GM19043 (cell line): ENCODE data around the gene C1orf115.
A peak's percentile ranks its signal among the peaks of the same experiment; 100 is the strongest.
"Not testable (repeated sequence)": the region's sequence is repeated elsewhere in the genome, so short reads cannot be mapped to it uniquely, and the experiment has no call there.

ENCODE experiments used
- ATAC-seq: cut with Tn5 transposase; IDR thresholded peaks from one replicate; pipeline ENCODE4 v1.9.1; 2021; ENCODE audit warnings: low read depth; ENCODE audit not compliant: unreplicated experiment

C1orf115 gene

DNA sequence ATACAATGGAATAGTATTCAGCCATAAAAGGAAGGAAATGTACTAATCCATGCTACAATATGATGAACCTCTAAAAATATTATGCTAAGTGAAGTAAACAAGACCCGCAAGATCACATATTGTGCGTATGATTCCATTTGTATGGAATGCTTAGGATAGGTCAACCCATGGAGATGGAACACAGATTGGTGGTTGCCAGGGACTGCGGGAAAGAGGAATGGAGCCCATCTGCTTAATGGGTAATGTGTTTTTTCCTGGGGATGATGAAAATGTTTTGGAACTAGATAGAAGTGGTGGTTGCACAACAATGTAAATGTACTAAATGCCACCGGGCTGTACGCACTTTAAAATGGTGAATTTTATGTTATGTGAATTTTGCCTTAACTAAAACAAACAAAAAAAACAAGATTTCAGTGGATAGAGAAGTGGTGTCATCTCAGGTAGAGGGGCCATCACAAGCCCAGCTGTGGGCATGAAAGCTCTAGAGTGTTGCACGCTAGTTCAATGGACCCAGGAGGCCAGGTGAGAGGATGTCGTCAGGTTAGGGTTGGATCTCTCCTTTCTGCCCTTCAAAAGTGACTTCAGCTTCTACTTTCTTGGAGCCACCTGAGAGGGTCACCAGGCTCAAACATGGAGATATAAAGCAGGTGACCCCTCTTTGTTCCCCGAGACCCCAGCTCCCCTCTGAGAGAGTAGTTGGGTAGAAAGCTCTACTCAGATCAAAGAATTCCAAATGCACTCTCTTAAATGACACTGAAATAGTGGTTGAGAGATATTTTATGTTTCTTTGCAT, 2.5 kb downstream of the C1orf115 start:
- no peak for ATAC-seq

DNA sequence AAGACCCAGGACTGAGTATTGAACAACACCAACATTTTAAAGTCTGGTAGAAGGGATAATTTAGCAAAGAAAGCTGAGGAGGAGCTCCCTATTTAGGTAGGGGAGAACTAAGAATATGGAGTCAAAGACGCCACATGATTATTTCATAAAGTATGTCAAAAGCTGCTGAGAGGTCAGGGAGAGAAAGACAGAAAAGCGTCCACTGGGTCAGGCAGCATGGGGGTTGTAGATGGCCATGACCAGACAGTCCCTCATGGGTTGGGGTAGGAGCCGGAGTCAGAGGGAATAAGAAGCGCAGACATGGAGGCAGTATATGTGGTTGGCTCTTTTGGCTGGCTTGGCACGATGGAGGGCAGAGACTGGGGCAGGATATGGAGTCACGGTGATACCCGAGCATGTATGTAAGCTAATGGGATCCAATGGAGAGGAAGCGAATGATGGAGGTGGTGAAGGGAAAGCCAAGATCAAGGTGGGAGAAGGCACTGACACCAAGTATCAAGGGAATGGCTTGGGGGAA, 4.8 kb downstream of the C1orf115 start:
- ATAC-seq, result no peak

DNA sequence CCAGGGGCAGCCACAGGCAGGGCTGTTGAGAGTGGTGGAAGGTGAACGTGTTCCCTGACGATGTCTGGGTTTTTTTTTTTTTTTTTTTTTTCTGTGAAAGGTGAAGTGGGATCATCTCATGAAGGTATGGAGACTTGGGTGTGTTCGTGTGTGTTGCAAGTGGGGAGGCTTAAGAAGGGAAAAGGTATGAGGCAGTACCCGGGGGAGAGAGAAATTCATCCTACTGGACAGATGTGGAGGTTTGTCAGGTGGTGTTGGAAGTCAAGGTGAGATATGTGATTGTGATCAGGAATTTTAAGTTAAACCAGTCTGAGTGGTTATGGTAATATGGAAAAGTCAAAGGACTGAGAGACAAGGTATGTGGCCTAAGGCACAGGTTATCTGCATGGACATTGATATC, 5.3 kb downstream of the C1orf115 start:
- no peak for ATAC-seq

DNA sequence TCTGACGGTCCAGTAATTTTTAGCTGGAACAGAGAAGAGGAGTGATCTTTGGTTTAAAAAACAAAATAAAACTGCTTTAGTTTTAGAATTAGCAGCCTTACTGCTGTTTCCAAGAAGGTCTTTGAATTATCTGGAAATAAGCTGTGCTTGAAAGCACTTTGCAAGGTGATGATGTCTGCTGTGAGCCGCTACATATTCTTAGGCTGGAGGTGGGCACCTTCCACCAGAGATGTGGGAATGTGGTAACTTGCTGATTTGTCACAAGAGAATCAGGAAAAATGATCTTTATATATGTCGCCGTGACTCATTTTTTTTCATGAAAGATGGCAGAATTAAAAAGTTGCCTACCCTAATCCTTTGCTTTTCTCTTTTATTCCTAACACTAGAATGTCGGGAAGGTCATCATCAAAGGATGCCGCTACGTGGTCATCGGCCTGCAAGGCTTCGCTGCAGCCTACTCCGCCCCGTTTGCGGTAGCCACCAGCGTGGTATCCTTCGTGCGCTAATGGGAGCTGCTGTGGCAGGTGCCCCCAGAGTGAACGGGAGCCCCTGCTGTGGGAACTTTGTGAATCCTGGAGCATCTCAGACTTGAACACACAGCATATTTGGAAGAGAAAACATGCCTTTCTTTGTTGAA, 6.2 kb downstream of the C1orf115 start:
- ATAC-seq, result no peak

DNA sequence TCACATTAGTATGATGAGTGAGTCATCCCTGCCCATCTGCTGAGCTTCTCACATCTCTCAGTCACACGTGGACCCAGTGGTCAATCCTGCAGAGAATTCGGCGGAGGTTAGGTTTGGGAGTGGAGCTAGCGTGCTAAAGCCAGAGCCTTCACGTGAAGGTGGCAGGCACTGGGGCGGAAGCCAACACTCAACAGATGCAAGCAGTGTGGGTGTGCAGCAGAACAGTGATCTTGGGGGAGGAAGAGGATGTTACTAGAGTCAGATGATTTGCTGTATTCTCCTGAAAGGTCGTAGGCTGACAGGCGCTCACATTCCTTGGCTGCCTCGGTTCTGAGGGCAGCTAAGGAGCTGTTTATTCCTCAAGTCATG, 6.7 kb downstream of the C1orf115 start:
- ATAC-seq, result no peak

DNA sequence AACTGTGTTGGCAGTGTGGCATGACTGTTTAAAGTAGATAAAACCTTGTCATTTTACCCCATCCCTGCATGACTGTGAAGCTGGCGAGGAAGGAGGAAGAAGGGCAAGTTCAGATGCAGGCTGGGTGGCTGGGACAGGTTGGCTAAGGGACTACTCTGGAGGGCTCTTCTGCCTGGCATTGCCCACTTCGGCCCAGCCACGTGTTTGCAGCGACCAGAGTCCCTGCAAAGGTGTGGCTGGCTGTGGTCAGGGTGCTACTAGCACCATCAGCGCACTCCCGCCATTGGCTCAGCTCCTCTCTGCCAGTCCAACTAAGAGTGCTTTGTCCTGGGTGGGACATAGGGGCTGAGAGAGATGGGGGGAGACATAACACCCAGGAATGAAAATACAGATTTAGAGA, 7.2 kb downstream of the C1orf115 start:
- no peak for ATAC-seq

DNA sequence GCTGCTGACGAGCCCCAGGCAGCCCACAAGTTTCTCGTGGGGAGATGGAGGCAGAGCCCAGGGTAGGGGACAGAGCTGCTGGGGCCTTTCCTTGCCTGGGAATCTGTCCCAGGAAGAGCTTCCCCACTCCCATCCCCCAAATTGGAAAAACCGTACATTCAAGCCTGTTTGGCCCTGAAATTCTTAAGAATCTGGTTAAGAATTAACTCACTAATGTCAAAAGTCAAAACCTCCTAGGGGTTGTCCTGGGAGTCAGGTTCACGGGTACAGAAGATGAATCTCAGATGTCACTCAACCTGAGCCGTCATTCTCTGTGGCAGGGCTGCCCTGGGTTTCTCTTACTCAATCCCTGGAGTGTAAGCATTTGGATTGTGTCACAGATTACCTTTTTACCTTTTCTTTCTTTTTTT, 8.4 kb downstream of the C1orf115 start:
- no peak for ATAC-seq

DNA sequence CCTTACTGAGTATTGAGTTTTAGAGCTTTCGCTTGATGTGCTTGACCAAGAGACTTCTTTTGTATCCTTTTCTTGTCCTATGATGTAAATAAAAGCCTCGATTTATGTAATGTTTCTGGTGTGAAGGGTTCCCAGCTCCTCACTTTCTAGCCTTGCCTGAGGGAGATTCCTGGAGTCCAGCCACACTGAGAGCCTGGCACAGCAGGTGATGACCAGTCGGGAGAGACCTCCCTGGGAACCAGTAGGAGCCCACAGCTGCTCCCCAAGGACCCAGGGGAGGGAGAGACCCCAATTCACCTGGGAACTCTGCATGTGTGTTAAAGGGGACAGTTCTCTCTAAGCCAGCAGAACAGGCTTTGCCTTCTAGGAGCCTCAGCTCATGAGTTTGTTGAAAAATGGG, 8.9 kb downstream of the C1orf115 start:
- ATAC-seq, result no peak

DNA sequence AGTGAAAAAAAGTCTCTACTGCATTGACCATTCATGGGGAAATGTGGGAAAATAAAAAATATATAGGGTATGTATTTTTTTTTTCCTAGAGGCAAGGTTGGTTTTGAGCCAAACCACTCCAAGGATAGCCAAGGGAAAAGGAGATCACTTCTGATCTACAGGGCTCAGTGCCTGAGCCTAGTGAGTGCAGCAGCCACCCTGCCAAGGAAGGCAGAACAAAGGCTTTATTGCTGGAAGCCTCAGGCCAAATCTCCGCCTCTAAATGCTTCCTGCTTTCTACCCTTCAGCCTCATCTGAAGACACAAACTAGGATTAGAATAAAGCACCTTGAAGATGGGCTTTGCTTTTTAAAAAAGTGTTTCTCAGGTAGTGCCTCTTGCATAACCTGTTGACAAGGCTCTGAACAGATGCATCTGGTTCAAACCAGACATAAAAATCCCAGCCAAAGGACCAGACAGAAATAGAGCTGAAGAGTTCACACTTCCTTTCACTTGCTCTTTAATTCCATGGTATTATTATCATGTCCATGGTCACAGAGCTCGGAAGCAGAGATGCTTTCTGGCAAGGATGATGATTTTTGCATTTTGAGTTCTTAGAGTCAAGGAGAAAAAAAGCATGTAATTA, 10.5 kb downstream of the C1orf115 start:
- ATAC-seq, result no peak

DNA sequence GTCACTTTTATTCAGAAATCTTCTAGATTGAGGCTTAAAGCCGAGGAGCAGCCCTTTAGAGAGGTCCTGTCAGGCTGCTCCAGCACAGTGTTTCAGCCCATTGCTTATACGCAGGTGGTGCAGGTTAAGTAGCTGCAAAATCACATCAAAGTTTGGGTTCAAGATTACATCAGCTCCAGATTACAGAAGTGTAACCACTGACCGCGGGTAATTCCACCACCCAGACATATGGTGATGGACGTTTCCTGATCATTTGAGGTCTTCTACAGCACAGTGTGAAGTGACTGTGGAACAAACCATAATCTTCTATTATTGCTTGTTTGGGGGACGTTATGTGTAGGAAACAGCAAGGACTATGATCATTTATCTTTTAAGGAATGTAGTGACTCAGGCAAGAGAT, 11.8 kb downstream of the C1orf115 start:
- no peak for ATAC-seq

DNA sequence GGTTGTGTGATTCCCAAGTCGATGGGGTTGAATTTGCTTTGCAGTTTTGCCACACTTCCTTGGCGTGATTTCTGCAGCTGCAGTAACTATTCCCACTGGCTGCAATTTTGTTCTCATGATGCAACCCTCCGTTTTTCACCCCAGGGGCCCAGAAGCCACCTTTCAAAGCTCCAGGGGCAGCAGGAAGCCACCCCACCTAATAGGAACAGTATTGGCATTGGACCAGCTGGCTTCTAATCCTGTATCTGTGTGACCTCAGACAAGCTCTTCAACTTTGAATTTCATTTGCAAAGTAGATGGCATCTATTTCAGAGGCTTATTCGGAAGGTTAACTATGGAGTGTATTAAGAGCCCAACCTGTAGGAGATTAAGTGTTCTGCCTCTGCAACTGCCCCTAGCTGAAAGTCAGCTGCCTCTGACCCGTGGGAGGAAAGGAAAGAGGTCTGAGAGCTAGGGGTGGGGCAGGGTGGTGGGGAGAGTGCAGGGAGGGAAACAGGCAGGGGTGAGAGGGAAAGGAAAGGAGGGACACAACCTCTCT, 12.6 kb downstream of the C1orf115 start:
- no peak for ATAC-seq

DNA sequence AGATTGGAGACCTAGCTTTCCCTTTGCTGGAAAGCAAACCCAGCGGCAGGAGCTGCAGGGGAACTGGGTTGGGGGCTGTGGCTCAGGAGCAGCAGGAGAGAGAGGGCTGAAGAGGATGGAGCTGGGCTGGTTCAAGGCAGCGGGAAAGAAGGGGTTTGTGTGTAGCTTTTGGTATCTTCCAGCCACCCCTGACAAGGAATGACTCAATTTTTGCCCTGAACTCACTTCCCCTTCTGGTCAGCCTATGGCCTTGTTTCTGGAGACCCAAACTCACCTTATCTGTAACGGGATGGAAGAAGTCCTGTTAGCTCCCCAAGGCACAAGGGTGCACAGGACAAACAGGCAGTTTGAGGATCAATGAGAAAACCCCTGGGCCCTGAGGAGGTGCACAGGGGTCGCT, 13.1 kb downstream of the C1orf115 start:
- ATAC-seq, result no peak

DNA sequence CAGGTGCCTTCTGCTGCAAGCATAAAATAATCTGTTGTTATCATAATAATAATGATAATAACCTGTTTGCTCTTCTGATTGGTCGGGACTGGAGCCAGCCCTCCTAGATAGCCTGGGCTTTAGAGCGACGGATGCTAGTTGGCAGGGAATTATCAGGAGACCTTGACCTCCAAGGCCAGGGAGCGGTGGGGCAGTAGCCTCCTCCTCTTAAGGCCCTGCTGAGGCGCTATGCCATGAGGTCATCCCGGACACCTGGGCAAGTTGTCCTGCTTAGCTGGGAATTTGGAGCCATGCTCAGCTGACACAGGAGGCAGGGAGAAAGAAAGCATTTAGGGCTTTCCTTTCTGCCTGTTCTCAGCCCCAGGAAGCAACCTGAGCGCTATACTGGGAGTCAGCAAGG, 15.6 kb downstream of the C1orf115 start:
- ATAC-seq, result no peak

DNA sequence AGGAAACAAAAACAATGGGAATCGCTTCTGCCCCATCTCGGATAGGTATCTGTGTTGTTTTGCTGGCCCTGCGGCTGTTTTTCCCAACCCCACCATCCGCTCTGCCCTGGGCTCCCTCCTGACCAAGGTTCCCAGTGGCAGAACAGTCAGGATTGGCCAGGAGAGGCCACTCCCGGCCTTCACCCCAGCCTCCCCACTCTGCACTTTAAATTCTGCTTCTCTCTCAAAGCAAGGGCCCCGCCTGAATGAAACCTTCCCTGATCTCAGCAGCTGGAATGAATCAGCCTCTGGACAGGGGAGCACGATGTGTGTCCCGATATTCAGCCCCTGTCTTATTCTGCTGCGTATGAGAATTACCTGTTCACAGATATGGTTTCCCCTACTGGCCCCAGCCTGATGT, 16.3 kb downstream of the C1orf115 start:
- ATAC-seq, result no peak

DNA sequence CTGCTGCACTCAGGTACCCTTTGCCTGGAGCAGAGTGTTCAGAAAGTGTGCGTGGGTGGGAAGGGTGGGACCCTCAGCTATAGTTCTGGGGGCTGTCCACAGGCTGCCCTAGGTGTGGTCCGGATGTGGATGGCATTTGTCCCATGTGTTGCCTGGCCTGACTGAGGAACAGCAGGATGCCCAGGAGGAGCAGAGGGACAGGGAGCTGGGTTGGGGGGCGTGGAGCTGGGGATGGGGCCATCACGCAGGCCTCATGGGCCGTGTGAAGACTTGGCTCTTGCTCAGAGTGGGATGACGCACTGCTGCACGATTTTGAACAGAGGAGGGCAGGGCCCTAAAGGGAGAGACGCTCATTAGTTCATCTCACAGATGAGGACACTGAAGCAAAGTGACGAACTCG, 17.0 kb downstream of the C1orf115 start:
- ATAC-seq, result no peak

DNA sequence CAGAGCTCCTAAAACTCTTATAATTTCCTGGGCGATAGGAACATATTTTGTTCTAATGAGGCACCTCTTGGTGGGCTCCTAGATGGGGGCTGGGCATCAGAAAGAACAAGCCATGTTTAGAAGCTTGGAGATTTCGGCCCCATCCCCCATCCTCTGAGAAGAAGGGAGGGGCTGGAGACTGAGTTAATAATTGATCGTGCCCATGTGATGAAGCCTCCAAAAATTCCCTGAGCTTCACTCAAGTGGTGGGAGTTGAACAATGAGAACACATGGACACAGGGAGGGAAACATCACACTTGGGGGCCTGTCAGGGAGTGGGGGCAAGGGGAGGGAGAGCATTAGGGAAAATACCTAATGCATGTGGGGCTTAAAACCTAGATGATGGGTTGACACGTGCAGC, 18.1 kb downstream of the C1orf115 start:
- ATAC-seq, result no peak

DNA sequence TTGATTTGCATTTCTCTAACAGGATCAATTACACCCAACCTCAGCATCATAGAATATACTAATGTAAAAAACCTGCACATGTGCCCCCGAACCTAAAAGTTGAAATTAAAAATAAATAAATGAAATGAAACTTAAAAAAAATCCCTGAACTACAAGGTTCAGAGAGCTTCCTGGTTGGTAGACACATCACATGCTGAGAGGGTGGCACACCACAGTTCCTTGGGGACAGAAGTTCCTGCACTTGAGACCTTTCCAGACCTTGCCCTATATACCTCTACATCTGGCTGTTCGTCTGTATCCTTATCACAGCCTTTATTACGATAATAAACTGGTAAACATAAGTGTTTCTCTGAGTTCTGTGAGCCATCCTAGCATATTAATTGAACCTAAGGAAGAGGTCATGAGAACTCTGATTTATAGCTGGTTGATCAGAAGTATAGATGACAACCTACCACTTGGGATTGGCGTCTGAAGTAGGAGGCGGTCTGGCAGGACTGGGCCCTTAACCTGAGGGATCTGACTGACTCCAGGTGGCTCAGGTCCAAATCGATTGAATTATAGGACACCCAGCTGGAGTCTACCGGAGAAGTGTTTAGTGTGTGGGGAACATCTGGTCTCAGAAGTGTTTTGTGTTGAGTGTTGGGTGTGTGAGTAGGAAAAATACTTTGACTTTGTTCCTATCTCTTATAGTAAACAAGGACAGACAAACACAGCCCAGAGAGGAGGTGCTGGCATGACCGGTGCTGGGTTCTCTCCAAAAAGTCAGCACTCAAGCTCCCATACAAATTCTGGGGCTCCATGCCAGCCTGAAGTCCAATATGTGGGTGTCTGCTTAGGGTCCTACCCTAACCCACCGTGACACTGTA, 19.0 kb downstream of the C1orf115 start:
- no peak for ATAC-seq

DNA sequence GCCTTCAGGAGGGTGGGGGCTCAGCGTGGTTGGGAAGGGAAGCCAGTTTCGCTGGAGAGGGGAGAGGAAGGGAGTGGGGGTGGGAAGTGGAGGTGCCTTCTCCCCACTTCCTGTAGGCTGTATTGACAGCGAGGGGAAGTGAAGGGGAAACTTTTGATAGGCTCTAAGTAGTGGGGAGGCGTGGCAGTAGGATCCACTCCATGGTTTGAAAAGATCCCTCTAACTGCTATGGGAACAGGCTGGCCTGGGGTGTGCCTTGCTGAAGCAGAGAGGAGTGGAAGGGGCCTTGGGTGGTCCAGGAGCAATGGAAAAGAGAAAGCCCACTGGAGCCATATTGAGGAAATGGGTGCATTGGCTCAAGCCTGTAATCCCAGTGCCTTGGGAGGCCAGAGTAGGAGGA, 20.2 kb downstream of the C1orf115 start:
- no peak for ATAC-seq

DNA sequence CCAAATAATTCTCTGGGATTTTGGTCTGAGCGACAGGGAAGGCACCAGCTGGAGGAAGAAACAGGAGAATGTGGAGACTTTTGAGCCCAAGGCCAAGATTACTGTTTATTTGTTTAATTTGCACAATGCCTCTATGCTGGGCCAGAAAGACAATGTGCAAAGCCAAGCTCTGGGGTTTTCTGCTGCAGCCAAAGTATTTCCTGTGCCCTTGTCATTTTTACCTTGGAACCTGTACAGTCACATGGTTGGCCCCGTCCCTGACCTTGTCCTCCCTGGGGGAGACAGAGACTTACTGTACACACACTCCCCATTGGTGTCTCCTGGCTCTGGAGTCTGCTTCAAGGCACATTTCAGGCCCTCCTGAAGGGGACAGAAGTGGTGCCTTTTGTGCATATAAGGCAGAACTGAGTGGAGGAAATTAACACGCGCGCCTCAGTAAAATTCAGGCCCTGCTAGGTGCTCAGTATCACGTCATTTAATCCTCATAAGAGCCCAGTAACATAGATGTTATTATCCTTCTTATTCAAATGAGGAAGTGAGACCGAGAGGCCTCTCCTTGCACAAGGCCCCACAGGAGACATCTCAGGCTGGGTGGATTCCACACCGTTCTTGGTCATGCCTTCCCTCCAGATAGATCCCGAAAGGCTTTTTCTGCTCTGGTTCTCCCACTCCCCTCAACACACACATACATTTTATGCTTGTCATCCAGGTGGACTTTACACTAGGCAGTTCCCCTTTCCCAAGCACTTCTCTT, 21.1 kb downstream of the C1orf115 start:
- peak; percentile 69 for ATAC-seq

DNA sequence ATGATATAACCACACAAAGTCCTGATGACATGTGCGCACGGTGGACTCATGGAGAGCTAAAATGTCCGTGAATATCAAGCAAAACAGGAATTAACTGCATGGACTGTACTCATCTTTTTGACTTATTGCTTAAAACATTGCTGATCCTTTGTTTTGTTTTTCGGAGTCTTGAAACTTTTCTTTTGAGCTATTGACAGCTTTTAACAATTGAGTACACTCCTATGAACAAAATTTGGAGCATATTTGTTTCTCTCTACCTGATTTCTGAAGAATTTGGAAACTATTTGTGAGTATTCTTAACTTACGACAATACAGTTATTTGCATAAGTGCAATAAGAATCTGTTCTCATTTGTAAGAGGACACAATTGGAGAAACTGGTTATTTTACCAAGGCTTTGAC, 25.8 kb downstream of the C1orf115 start:
- ATAC-seq, result not testable (repeated sequence)
